Esophagus squamous epithelium (tissue), 5 donors: ENCODE data around the gene TSHZ2. TPM values are rescaled to one million over a fixed set of nuclear protein-coding genes. Genes with fewer than 3 reads are reported as not detected.

Source experiments
- DNase-seq: peaks from one replicate; lab custom pipeline; 2025; lab: John Stamatoyannopoulos, UW
- H3K27ac ChIP-seq, 4 donors: fragments of 200-600 bp; sonication (generic); one replicate each; pipeline ENCODE4 v1.5.1; 2016 to 2019; ENCODE audit warnings: mild to moderate bottlenecking in 1 of 4
- H3K27me3 ChIP-seq, 4 donors: fragments of 200-600 bp; sonication (generic); 1 replicate in 3 of 4; 2 replicates in 1 of 4; pipeline versions ENCODE4 v1.5.1 to v1.6.0; 2017 to 2021; ENCODE audit warnings: antibody characterized with exemption in 1 of 4
- H3K36me3 ChIP-seq, 3 donors: fragments of 200-600 bp; sonication (generic); one replicate each; pipeline ENCODE4 v1.5.1; 2016 to 2019
- H3K4me1 ChIP-seq, 3 donors: fragments of 200-600 bp; sonication (generic); one replicate each; pipeline ENCODE4 v1.5.1; 2017 to 2019
- H3K4me3 ChIP-seq, 4 donors: fragments of 200-600 bp; sonication (generic); 1 replicate in 3 of 4; 2 replicates in 1 of 4; pipeline ENCODE4 v1.5.1; 2016 to 2019; ENCODE audit warnings: mild to moderate bottlenecking in 2 of 4, moderate library complexity in 1 of 4
- H3K9me3 ChIP-seq, 3 donors: fragments of 200-600 bp; sonication (generic); one replicate each; pipeline ENCODE4 v1.5.1; 2016 to 2019
- CTCF ChIP-seq, 6 experiments: fragments of 450-650 bp in 4 of 6; fragments of 200-600 bp in 2 of 6; sonication (generic) in 2 of 6; IDR thresholded peaks; one replicate each; pipeline ENCODE4 v1.5.1; 2016 to 2019; ENCODE audit warnings: antibody characterized with exemption in 6 of 6, mild to moderate bottlenecking in 4 of 6, moderate library complexity in 4 of 6
- POLR2A ChIP-seq, 4 donors: fragments of 450-650 bp; IDR thresholded peaks; one replicate each; pipeline ENCODE4 v1.6.1; 2017; ENCODE audit warnings: antibody characterized with exemption in 4 of 4, mild to moderate bottlenecking in 4 of 4, moderate library complexity in 3 of 4
- WGBS, 2 donors: methylation state at CpG; one replicate each; pipeline ENCODE4 v1.1.5; 2018; 5-methylcytosine and 5-hydroxymethylcytosine counted together
- intact Hi-C: fragments of 100-400 bp; cut with DNase I; formaldehyde crosslinking; loops from one replicate; pipeline ENCODE4 v1.15.0; 2022
- total RNA-seq, 4 donors: library from RNA; depleted of rRNA; stranded (reverse); fragments of >200 nt; gene quantifications; one replicate each; pipeline ENCODE4 v1.1.0, GENCODE V29; 2016
- donor health status: DM: yes; HTN: yes; CAD: no.

TSHZ2 gene
- total RNA-seq, 4 donors from 2014 or later, result 4.7 to 22.0 (median 12.9) TPM

- intact Hi-C loops, result no loop called here
- H3K4me1 ChIP-seq, result no peaks in the 10 kb centered on the region
- WGBS, 2 donors, result 78 to 89% methylated on average over 3 of the region's 3 CpGs
- H3K4me3 ChIP-seq, result no peak overlapping the region
- DNase-seq, result no peak
- no peaks in the 10 kb centered on the region for H3K36me3 ChIP-seq
- H3K27me3 ChIP-seq, result no peaks in the 10 kb centered on the region
- no peak for TF ChIP-seq POLR2A (IDR thresholded peaks at IDR 0.05)
- TF ChIP-seq CTCF (IDR thresholded peaks at IDR 0.05), result no peak
- no peaks in the 10 kb centered on the region for H3K9me3 ChIP-seq
- H3K27ac ChIP-seq, result no peak overlapping the region
Measured at GRCh38 chr20:53181866-53182376, 209.8 kb downstream of the TSHZ2 start.

DNA sequence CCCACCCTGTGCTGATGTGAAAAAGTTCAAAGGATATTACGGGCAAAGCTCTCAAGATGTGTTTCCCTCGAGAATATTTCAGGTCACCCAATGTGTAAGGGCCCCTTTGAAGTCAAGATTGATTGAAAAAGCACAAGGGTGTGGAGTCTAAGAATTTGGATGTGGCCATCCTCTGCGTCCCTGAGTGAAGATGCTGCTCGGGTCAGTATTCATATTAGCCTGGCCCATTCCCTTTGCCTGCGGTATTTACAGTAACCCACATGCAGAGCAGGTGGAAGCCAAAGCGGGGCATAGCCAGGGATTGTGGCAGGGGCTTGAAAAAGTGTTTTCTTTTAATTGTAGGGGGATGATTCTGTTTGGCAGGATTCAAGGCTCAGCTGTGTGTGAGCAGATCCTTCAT lies 211.0 kb downstream of the TSHZ2 start:
- TF ChIP-seq POLR2A (IDR thresholded peaks at IDR 0.05), result no peak
- TF ChIP-seq CTCF (IDR thresholded peaks at IDR 0.05), result no peak
- no peak for DNase-seq
- WGBS, 2 donors, result 88 to 91% methylated on average over 6 of the region's 6 CpGs
- no peaks in the 10 kb centered on the region for H3K36me3 ChIP-seq
- intact Hi-C loops, result no loop called here
- H3K4me3 ChIP-seq, result no peak overlapping the region
- H3K27me3 ChIP-seq, result peaks cover 0 to 7% (median 0%) of the 10 kb centered on the region in 4 donors
- H3K4me1 ChIP-seq, result no peaks in the 10 kb centered on the region
- no peaks in the 10 kb centered on the region for H3K9me3 ChIP-seq
- H3K27ac ChIP-seq, result no peak overlapping the region

- WGBS, 2 donors, result 64 to 69% methylated on average over 6 of the region's 6 CpGs
- DNase-seq, result no peak
- H3K27me3 ChIP-seq, result peaks cover 0 to 7% (median 0%) of the 10 kb centered on the region in 4 donors
- no peak overlapping the region for H3K4me3 ChIP-seq
- no peak for TF ChIP-seq POLR2A (IDR thresholded peaks at IDR 0.05)
- no peak for TF ChIP-seq CTCF (IDR thresholded peaks at IDR 0.05)
- H3K36me3 ChIP-seq, result no peaks in the 10 kb centered on the region
- H3K9me3 ChIP-seq, result no peaks in the 10 kb centered on the region
- H3K4me1 ChIP-seq, result no peaks in the 10 kb centered on the region
- H3K27ac ChIP-seq, result no peak overlapping the region
- intact Hi-C loops, result no loop called here
Measured at GRCh38 chr20:53186635-53187034, 214.5 kb downstream of the TSHZ2 start.

- peaks cover 0 to 11% (median 0%) of the 10 kb centered on the region in 4 donors for H3K27me3 ChIP-seq
- H3K4me1 ChIP-seq, result no peaks in the 10 kb centered on the region
- WGBS, 2 donors, result 64 to 77% methylated on average over 10 of the region's 10 CpGs
- no peak overlapping the region for H3K27ac ChIP-seq
- intact Hi-C loops, result no loop called here
- no peak for DNase-seq
- no peaks in the 10 kb centered on the region for H3K36me3 ChIP-seq
- TF ChIP-seq CTCF (IDR thresholded peaks at IDR 0.05) (no peak), POLR2A (IDR thresholded peaks at IDR 0.05) (no peak)
- H3K9me3 ChIP-seq, result no peaks in the 10 kb centered on the region
- H3K4me3 ChIP-seq, result no peak overlapping the region
Measured at GRCh38 chr20:53187392-53188068, 215.4 kb downstream of the TSHZ2 start.

GRCh38 chr20:53190225-53190624 lies 218.1 kb downstream of the TSHZ2 start:
- DNase-seq, result no peak
- Histone ChIP-seq H3K27me3 (peaks cover 0 to 36% (median 0%) of the 10 kb centered on the region in 4 donors), H3K27ac (no peak overlapping the region), H3K4me1 (no peaks in the 10 kb centered on the region), H3K36me3 (no peaks in the 10 kb centered on the region), H3K9me3 (no peaks in the 10 kb centered on the region), H3K4me3 (no peak overlapping the region)
- no peak for TF ChIP-seq CTCF (IDR thresholded peaks at IDR 0.05)
- no peak for TF ChIP-seq POLR2A (IDR thresholded peaks at IDR 0.05)
- intact Hi-C loops, result no loop called here
- 82 to 91% methylated on average over 4 to 6 of the region's 6 CpGs for WGBS, 2 donors
